Activated CD4-positive, alpha-beta T cell treated with anti-CD3 and anti-CD28 coated beads, Interleukin-2, amount 10 ng/mL, durations not matched to agents 24 days and 14 days (primary cell): ENCODE measurements around the gene WDR76. TPM values are rescaled to one million over a fixed set of nuclear protein-coding genes. Genes with fewer than 3 reads are reported as not detected.
"Not testable (repeated sequence)": the region's sequence is repeated elsewhere in the genome, so short reads cannot be mapped to it uniquely, and the experiment has no call there.

Experiments used
- DNase-seq: peaks from one replicate; pipeline ENCODE4 v3.0.0; 2022
- H3K27ac Mint-ChIP-seq: one replicate; pipeline ENCODE4 v1.8.0; 2022; ENCODE audit warnings: mild to moderate bottlenecking, mixed read lengths
- H3K27me3 Mint-ChIP-seq: one replicate; pipeline ENCODE4 v1.8.0; 2022; ENCODE audit warnings: mixed read lengths
- H3K36me3 Mint-ChIP-seq: one replicate; pipeline ENCODE4 v1.8.0; 2022; ENCODE audit warnings: low read depth, mild to moderate bottlenecking, mixed read lengths
- H3K4me1 Mint-ChIP-seq: one replicate; pipeline ENCODE4 v1.8.0; 2021; ENCODE audit warnings: mixed read lengths
- H3K4me3 Mint-ChIP-seq: one replicate; pipeline ENCODE4 v1.8.0; 2022; ENCODE audit warnings: mild to moderate bottlenecking, moderate library complexity, mixed read lengths
- H3K9me3 Mint-ChIP-seq: one replicate; pipeline ENCODE4 v1.8.0; 2021; ENCODE audit warnings: mixed read lengths
- intact Hi-C: fragments of 100-400 bp; cut with micrococcal nuclease; formaldehyde crosslinking; loops from one replicate; pipeline ENCODE4 v1.15.1; 2023
- total RNA-seq: library from RNA; stranded (reverse); gene quantifications from 2 replicates; pipeline ENCODE4 v1.2.3, GENCODE V29; 2022

WDR76 gene
- total RNA-seq, 1 donor from 2014 or later = 76.6 TPM

DNA sequence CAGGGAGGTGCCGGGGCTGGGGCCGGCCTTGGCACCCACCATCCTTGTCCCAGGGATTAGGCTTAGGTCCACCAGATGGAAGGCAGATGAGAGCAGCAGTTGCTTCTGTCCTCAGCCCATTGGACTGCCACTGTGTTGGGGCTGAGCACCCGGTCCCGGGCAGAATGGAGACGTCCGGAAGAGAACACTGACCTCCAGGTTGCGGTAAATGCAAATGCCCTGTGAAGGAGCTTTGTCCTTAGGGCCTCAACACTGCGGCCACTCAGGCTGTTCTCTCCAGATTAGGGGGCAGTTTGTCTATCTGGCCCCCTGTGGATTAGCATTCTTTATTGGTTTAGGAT, 26.9 kb upstream of the WDR76 start, which contains the start of gene SERINC4:
Gene SERINC4, minus strand, starts transcription at position 276 of the 341 bp plus-strand sequence. Its CDS starts 234 bp downstream, at position 42.
- Mint-ChIP-seq H3K27ac (peak within 1 kb of the TSS; percentile 98), H3K9me3 (no peaks in the 10 kb centered on the region), H3K4me3 (peak within 1 kb of the TSS; percentile 96), H3K27me3 (no peaks in the 10 kb centered on the region), H3K36me3 (peaks cover 71% of the 10 kb centered on the region), H3K4me1 (peaks cover 35% of the 10 kb centered on the region)
- no peak for DNase-seq
- intact Hi-C loops = loop anchor here (1.0 to 10.0 kb wide), 3 partner anchors 8 to 615 kb away; partner anchors contain the start of genes CCNDBP1, MFAP1 and SERF2

- Mint-ChIP-seq H3K27me3 (no peaks in the 10 kb centered on the region), H3K9me3 (no peaks in the 10 kb centered on the region), H3K4me1 (peaks cover 34% of the 10 kb centered on the region), H3K4me3 (peak within 1 kb of the TSS; percentile 96), H3K36me3 (peaks cover 71% of the 10 kb centered on the region), H3K27ac (peak within 1 kb of the TSS; percentile 98)
- peak; percentile 98 for DNase-seq
- intact Hi-C loops = loop anchor here (1.0 to 10.0 kb wide), 3 partner anchors 8 to 616 kb away; partner anchors contain the start of genes CCNDBP1, MFAP1 and SERF2
Observed at GRCh38 chr15:43800286-43801141, 26.3 kb upstream of the WDR76 start, which contains the start of gene HYPK. Gene HYPK (plus strand): TSS chr15:43800599. CDS start chr15:43800623, 24 bp downstream.

GRCh38 chr15:43802676-43803075, 24.1 kb upstream of the WDR76 start:
- H3K36me3 Mint-ChIP-seq = peaks cover 71% of the 10 kb centered on the region
- not testable (repeated sequence) for H3K4me3 Mint-ChIP-seq, H3K27ac Mint-ChIP-seq, H3K27me3 Mint-ChIP-seq, H3K9me3 Mint-ChIP-seq, DNase-seq
- peaks cover 31% of the 10 kb centered on the region for H3K4me1 Mint-ChIP-seq
- intact Hi-C loops = loop anchor here (10.0 kb wide), 1 partner anchor 618 kb away; the partner anchor contains the start of gene CCNDBP1

DNA sequence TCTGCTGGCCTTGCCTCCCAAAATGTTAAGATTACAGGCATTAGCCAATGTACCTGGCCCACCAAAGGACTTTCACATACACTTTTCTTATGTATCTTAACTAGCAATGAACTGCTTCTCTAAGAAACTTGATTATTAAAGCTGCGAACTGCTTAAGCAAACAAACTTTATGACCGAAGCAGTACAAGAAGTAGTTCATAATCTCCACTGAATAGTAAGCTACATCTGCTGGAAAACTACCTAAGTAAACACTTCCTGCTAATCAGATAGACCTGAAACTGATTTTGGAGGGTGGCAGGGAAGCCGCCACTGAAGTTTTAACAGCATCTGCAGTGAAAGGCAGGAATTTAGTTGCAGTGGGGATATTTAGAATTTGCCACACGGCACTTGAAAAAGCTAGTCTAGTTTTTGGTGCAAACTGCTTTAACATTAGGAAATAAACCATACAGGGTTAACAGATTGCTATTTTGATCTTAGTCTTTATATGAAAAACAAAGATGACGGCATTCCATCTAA, 18.3 kb upstream of the WDR76 start:
- H3K27ac Mint-ChIP-seq = no peak overlapping the region
- intact Hi-C loops = loop anchor here (10.0 kb wide), 1 partner anchor 624 kb away; the partner anchor contains the start of gene CCNDBP1

DNA sequence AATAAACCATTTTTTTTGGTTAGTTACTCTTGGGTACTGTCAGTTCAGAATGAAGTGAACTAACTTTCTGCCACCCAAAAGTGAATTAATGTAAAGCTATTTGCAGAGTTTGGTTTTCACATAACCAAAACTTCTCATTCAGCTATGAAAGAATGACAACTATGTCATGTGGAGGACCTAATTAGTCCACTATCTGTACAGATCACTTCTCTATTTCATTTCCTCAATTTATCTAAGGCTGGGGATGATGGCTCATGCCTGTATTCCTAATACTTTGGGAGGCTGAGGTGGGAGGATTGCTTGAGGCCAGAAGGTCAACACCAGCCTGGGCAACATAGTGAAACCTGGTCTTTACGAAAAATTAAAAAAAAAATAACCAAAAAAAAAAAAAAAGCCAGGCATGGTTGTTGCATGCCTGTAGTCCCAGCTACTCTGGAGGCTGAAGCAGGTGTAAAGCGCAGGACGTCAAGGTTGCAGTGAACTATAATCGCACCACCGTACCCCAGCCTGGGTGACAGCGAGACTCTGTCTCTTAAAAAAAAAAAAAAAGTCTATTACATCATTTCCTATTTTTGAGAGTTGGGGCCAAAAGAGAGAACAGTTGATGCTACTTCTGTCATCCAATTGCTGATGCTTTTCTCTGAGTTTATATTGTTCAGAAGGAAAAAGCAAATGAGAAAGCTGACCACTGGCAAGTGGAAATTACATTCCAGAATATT, 17.7 kb upstream of the WDR76 start:
- no peak for DNase-seq
- H3K4me1 Mint-ChIP-seq = peaks cover 11% of the 10 kb centered on the region
- intact Hi-C loops = loop anchor here (10.0 kb wide), 1 partner anchor 624 kb away; the partner anchor contains the start of gene CCNDBP1
- H3K27me3 Mint-ChIP-seq = no peaks in the 10 kb centered on the region
- no peaks in the 10 kb centered on the region for H3K9me3 Mint-ChIP-seq
- H3K4me3 Mint-ChIP-seq = no peak overlapping the region
- H3K36me3 Mint-ChIP-seq = peaks cover 76% of the 10 kb centered on the region
- H3K27ac Mint-ChIP-seq = no peak overlapping the region

More for the DNA sequence above, 18.3 kb upstream of the WDR76 start:
- Mint-ChIP-seq H3K4me3 (no peak overlapping the region), H3K4me1 (peaks cover 11% of the 10 kb centered on the region), H3K9me3 (no peaks in the 10 kb centered on the region), H3K27me3 (no peaks in the 10 kb centered on the region), H3K36me3 (peaks cover 73% of the 10 kb centered on the region)
- no peak for DNase-seq

- H3K27me3 Mint-ChIP-seq, H3K4me3 Mint-ChIP-seq, intact Hi-C loops, H3K9me3 Mint-ChIP-seq, DNase-seq: not testable (repeated sequence)
- Mint-ChIP-seq H3K36me3 (peaks cover 55% of the 10 kb centered on the region), H3K27ac (peak overlapping the region; percentile 10), H3K4me1 (peaks cover 12% of the 10 kb centered on the region)
Observed at GRCh38 chr15:43815064-43815463, 11.7 kb upstream of the WDR76 start.

GRCh38 chr15:43821505-43821904, 5.3 kb upstream of the WDR76 start:
- H3K27ac Mint-ChIP-seq = peak overlapping the region; percentile 61
- DNase-seq = no peak
- H3K4me1 Mint-ChIP-seq = peaks cover 29% of the 10 kb centered on the region
- peaks cover 21% of the 10 kb centered on the region for H3K36me3 Mint-ChIP-seq
- no peaks in the 10 kb centered on the region for H3K27me3 Mint-ChIP-seq
- peaks cover 5% of the 10 kb centered on the region for H3K9me3 Mint-ChIP-seq
- intact Hi-C loops = loop anchor here (10.0 kb wide), 2 partner anchors 723 to 903 kb away; no protein-coding TSS in a partner anchor
- peak overlapping the region; percentile 51 for H3K4me3 Mint-ChIP-seq

GRCh38 chr15:43824302-43825246, 2.2 kb upstream of the WDR76 start, which contains the start of gene MFAP1:
Gene MFAP1 (minus strand): TSS chr15:43824690. CDS start chr15:43824569, 121 bp downstream.
- Mint-ChIP-seq H3K9me3 (peaks cover 5% of the 10 kb centered on the region), H3K4me3 (peak within 1 kb of the TSS; percentile 92), H3K36me3 (peaks cover 33% of the 10 kb centered on the region), H3K27ac (peak within 1 kb of the TSS; percentile 98), H3K27me3 (no peaks in the 10 kb centered on the region), H3K4me1 (peaks cover 38% of the 10 kb centered on the region)
- intact Hi-C loops = loop anchor here (1.0 to 10.0 kb wide), 4 partner anchors 24 to 900 kb away; partner anchors contain the start of genes HYPK and SERINC4
- peak; percentile 97 for DNase-seq

GRCh38 chr15:43825305-43825704, 1.5 kb upstream of the WDR76 start:
- H3K4me1 Mint-ChIP-seq = peaks cover 42% of the 10 kb centered on the region
- H3K9me3 Mint-ChIP-seq = not testable (repeated sequence)
- peak; percentile 65 for DNase-seq

GRCh38 chr15:43826029-43826507, 734 bp upstream of the WDR76 start:
- H3K27ac Mint-ChIP-seq = peak overlapping the region; percentile 92
- peak overlapping the region; percentile 90 for H3K4me3 Mint-ChIP-seq
- H3K4me1 Mint-ChIP-seq = peaks cover 44% of the 10 kb centered on the region
- H3K27me3 Mint-ChIP-seq = no peaks in the 10 kb centered on the region
- peaks cover 39% of the 10 kb centered on the region for H3K36me3 Mint-ChIP-seq
- intact Hi-C loops = loop anchor here (2.0 to 10.0 kb wide), 4 partner anchors 33 to 899 kb away; partner anchors contain the start of gene SERF2
- DNase-seq = no peak
- H3K9me3 Mint-ChIP-seq = peaks cover 5% of the 10 kb centered on the region

More at GRCh38 chr15:43825305-43825704, 1.5 kb upstream of the WDR76 start:
- not testable (repeated sequence) for H3K27me3 Mint-ChIP-seq, H3K4me3 Mint-ChIP-seq
- H3K36me3 Mint-ChIP-seq = peaks cover 36% of the 10 kb centered on the region
- H3K27ac Mint-ChIP-seq = peak overlapping the region; percentile 29
- intact Hi-C loops = loop anchor here (10.0 kb wide), 2 partner anchors 719 to 899 kb away; no protein-coding TSS in a partner anchor

- Mint-ChIP-seq H3K9me3 (peaks cover 5% of the 10 kb centered on the region), H3K36me3 (peaks cover 40% of the 10 kb centered on the region), H3K4me3 (peak overlapping the region; percentile 90), H3K27ac (peak overlapping the region; percentile 92), H3K27me3 (no peaks in the 10 kb centered on the region), H3K4me1 (peaks cover 44% of the 10 kb centered on the region)
- intact Hi-C loops = loop anchor here (10.0 kb wide), 2 partner anchors 717 to 897 kb away; no protein-coding TSS in a partner anchor
- peak; percentile 76 for DNase-seq
Observed at GRCh38 chr15:43828061-43828657, 1.4 kb downstream of the WDR76 start.
